H54 (cell line): ENCODE data around the gene SLC25A25.
"Not testable (repeated sequence)": the region's sequence is repeated elsewhere in the genome, so short reads cannot be mapped to it uniquely, and the experiment has no call there.

Source experiments
- DNase-seq: peaks from one replicate; pipeline ENCODE4 v3.0.0; 2011; ENCODE audit warnings: low spot score, mixed read lengths; ENCODE audit not compliant: insufficient read length
- FAIRE-seq: peaks from 3 replicates; lab custom pipeline; 2011; peaks lifted over from hg19 to GRCh38; lab: Jason Lieb, UNC
- POLR2A ChIP-seq: IDR thresholded peaks from 2 replicates; pipeline ENCODE4 v1.6.1; 2011; ENCODE audit warnings: low read depth, mild to moderate bottlenecking, low read length

Gene SLC25A25

GRCh38 chr9:128042043-128042442 is 26.0 kb upstream of the SLC25A25 start:
- FAIRE-seq: no peak

GRCh38 chr9:128043467-128043868 is 24.6 kb upstream of the SLC25A25 start:
- FAIRE-seq: no peak
- no peak for TF ChIP-seq POLR2A
- no peak for DNase-seq

More at GRCh38 chr9:128042043-128042442, 26.0 kb upstream of the SLC25A25 start:
- no peak for DNase-seq
- no peak for TF ChIP-seq POLR2A

- not testable (repeated sequence) for DNase-seq, FAIRE-seq
These were observed 22.6 kb upstream of the SLC25A25 start for GRCh38 chr9:128045409-128045808.

- no peak for DNase-seq
- no peak for TF ChIP-seq POLR2A
- FAIRE-seq: no peak
These were observed 22.2 kb upstream of the SLC25A25 start for GRCh38 chr9:128045831-128046230.

GRCh38 chr9:128047231-128047630 is 20.8 kb upstream of the SLC25A25 start:
- no peak for DNase-seq
- TF ChIP-seq POLR2A: no peak
- FAIRE-seq: no peak

GRCh38 chr9:128048663-128049062 is 19.4 kb upstream of the SLC25A25 start:
- no peak for TF ChIP-seq POLR2A
- DNase-seq: no peak
- no peak for FAIRE-seq

GRCh38 chr9:128049843-128050242 is 18.2 kb upstream of the SLC25A25 start:
- TF ChIP-seq POLR2A: no peak
- FAIRE-seq (no peak), DNase-seq (no peak)

- FAIRE-seq: no peak
- DNase-seq: no peak
These were observed 15.9 kb upstream of the SLC25A25 start for GRCh38 chr9:128051932-128052709.

GRCh38 chr9:128053560-128053959 is 14.5 kb upstream of the SLC25A25 start:
- no peak for FAIRE-seq
- DNase-seq: no peak
- no peak for TF ChIP-seq POLR2A

More at GRCh38 chr9:128051932-128052709, 15.9 kb upstream of the SLC25A25 start:
- TF ChIP-seq POLR2A: no peak

- DNase-seq: no peak
- no peak for FAIRE-seq
- TF ChIP-seq POLR2A: no peak
These were observed 13.9 kb upstream of the SLC25A25 start for GRCh38 chr9:128054087-128054486.

GRCh38 chr9:128055344-128056040 is 12.5 kb upstream of the SLC25A25 start:
- DNase-seq (no peak), FAIRE-seq (no peak)
- no peak for TF ChIP-seq POLR2A

- no peak for DNase-seq
These were observed 11.9 kb upstream of the SLC25A25 start for GRCh38 chr9:128056086-128056485.

GRCh38 chr9:128056887-128057723 is 10.9 kb upstream of the SLC25A25 start:
- TF ChIP-seq POLR2A: no peak
- DNase-seq (no peak), FAIRE-seq (no peak)

More at GRCh38 chr9:128056086-128056485, 11.9 kb upstream of the SLC25A25 start:
- no peak for FAIRE-seq
- TF ChIP-seq POLR2A: no peak

GRCh38 chr9:128057724-128058409 is 10.2 kb upstream of the SLC25A25 start:
- DNase-seq (no peak), FAIRE-seq (no peak)
- no peak for TF ChIP-seq POLR2A
